ENCODE results near the gene PORCN.

DNA sequence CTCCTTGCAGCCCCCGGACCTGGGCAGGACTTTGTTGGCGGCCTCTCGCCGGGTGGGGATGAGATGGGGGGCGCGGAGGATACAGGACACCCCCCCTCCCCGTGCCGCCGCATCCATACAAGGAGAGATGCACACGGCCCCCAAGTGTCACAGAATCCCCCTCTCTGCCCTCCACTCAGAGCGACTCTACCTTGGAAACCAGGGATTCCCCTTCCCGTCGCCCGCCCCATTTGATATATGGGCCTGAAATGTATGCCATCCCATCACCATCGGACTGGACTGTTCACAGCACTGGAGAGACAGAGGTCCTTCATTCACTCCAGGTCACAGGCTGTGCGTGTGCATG lies 426 bp downstream of the PORCN start:
- TF ChIP-seq, protein P1, sequence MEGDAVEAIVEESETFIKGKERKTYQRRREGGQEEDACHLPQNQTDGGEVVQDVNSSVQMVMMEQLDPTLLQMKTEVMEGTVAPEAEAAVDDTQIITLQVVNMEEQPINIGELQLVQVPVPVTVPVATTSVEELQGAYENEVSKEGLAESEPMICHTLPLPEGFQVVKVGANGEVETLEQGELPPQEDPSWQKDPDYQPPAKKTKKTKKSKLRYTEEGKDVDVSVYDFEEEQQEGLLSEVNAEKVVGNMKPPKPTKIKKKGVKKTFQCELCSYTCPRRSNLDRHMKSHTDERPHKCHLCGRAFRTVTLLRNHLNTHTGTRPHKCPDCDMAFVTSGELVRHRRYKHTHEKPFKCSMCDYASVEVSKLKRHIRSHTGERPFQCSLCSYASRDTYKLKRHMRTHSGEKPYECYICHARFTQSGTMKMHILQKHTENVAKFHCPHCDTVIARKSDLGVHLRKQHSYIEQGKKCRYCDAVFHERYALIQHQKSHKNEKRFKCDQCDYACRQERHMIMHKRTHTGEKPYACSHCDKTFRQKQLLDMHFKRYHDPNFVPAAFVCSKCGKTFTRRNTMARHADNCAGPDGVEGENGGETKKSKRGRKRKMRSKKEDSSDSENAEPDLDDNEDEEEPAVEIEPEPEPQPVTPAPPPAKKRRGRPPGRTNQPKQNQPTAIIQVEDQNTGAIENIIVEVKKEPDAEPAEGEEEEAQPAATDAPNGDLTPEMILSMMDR (IDR thresholded peaks at IDR 0.05; ENCODE audit: extremely low read depth in 1 of 2, insufficient read depth in 1 of 2, low read depth in 1 of 2, low read length in 2 of 2), result no peak
- no peak for TF ChIP-seq POLR2A (IDR thresholded peaks at IDR 0.05; ENCODE audit: low read depth, low read length)
